A549 (cell line): ENCODE measurements around the gene AQP7. TPM values are rescaled to one million over a fixed set of nuclear protein-coding genes. Genes with fewer than 3 reads are reported as not detected.

Source experiments
- ATAC-seq, 2 experiments: fragments of 200-7000 bp in 1 of 2; fragments of >200 bp in 1 of 2; cut with Nextera tagmentation in 1 of 2; cut with Tn5 transposase in 1 of 2; 3 replicates each; pipeline versions ENCODE4 v1.8.0 to v1.9.1; 2018 to 2020; ENCODE audit warnings: mild to moderate bottlenecking in 1 of 2, moderate library complexity in 1 of 2
- CTCF ChIA-PET: fragments of 300-600 bp; sonication (Branson Sonifier 250); formaldehyde crosslinking; extraction: SDS; loops from one replicate; lab custom pipeline; 2021; ENCODE audit warnings: antibody characterized with exemption, inconsistent platforms; lab: Yijun Ruan, JAX
- POLR2A ChIA-PET: fragments of 350-600 bp; formaldehyde crosslinking; extraction: SDS; loops from one replicate; lab custom pipeline; 2021; ENCODE audit warnings: antibody characterized with exemption, inconsistent platforms; lab: Yijun Ruan, JAX
- DNase-seq, 2 experiments: peaks; one replicate each; pipeline versions ENCODE4 v3.0.0 to v3.0.0-alpha.2; 2011 to 2016; ENCODE audit warnings: low read depth in 1 of 2, low spot score in 1 of 2
- FAIRE-seq: peaks from 2 replicates; lab custom pipeline; 2011; peaks lifted over from hg19 to GRCh38; lab: Jason Lieb, UNC
- H3K27ac ChIP-seq, 2 experiments: fragments of >200 bp; sonication (Bioruptor Twin); formaldehyde crosslinking; 3 replicates each; pipeline ENCODE4 v1.5.1; 2016 to 2017
- H3K4me1 ChIP-seq: fragments of >200 bp; sonication (Bioruptor Twin); formaldehyde crosslinking; 3 replicates; pipeline ENCODE4 v1.6.1; 2016
- H3K4me2 ChIP-seq: fragments of >200 bp; sonication (Bioruptor Twin); formaldehyde crosslinking; 3 replicates; pipeline ENCODE4 v1.6.1; 2016
- H3K4me3 ChIP-seq: fragments of >200 bp; sonication (Bioruptor Twin); formaldehyde crosslinking; 3 replicates; pipeline ENCODE4 v1.5.1; 2016
- H3K9me3 ChIP-seq: fragments of >200 bp; sonication (Bioruptor Twin); formaldehyde crosslinking; 3 replicates; pipeline ENCODE4 v1.6.1; 2016
- CHD2 ChIP-seq: fragments of 150-350 bp; IDR thresholded peaks from 2 replicates; pipeline ENCODE4 v1.6.1; 2014; ENCODE audit warnings: low read length; ENCODE audit not compliant: partially characterized antibody
- CHD4 ChIP-seq: fragments of 200-600 bp; sonication (generic); IDR thresholded peaks from 2 replicates; pipeline ENCODE4 v1.6.1; 2016; ENCODE audit warnings: antibody characterized with exemption, mild to moderate bottlenecking, borderline replicate concordance
- CTCF ChIP-seq: fragments of >200 bp; sonication (Bioruptor Twin); formaldehyde crosslinking; IDR thresholded peaks from 3 replicates; pipeline ENCODE4 v1.5.1; 2016
- EHMT2 ChIP-seq: fragments of 200-600 bp; sonication (generic); IDR thresholded peaks from 2 replicates; pipeline ENCODE4 v1.6.1; 2016; ENCODE audit warnings: antibody characterized with exemption, low read depth, mild to moderate bottlenecking, moderate library complexity
- FOSL2 ChIP-seq, 2 experiments: fragments of 450-650 bp in 1 of 2; fragments of >200 bp in 1 of 2; sonication (Bioruptor Twin) in 1 of 2; formaldehyde crosslinking; IDR thresholded peaks; 2 replicates each; pipeline versions ENCODE4 v1.5.0 to v1.6.1; 2016 to 2020; ENCODE audit warnings: mild to moderate bottlenecking in 1 of 2, moderate library complexity in 1 of 2
- GATA3 ChIP-seq: IDR thresholded peaks from 2 replicates; pipeline ENCODE4 v1.6.1; 2012; ENCODE audit warnings: borderline replicate concordance
- HMGXB4 ChIP-seq: fragments of 250-450 bp; sonication (Bioruptor Pico); IDR thresholded peaks from 2 replicates; pipeline ENCODE4 v1.5.0; 2021; ENCODE audit warnings: mild to moderate bottlenecking, moderate library complexity, borderline replicate concordance
- HOXA7 ChIP-seq: fragments of 250-450 bp; sonication (Bioruptor Pico); IDR thresholded peaks from 2 replicates; pipeline ENCODE4 v1.5.0; 2020; ENCODE audit warnings: mild to moderate bottlenecking, moderate library complexity
- HOXB5 ChIP-seq: fragments of 250-450 bp; sonication (Bioruptor Pico); IDR thresholded peaks from 2 replicates; pipeline ENCODE4 v1.5.0; 2020; ENCODE audit warnings: mild to moderate bottlenecking, moderate library complexity
- JUNB ChIP-seq: fragments of >200 bp; sonication (Bioruptor Twin); formaldehyde crosslinking; IDR thresholded peaks from 2 replicates; pipeline ENCODE4 v1.6.1; 2016
- KDM1A ChIP-seq: fragments of 200-600 bp; sonication (generic); IDR thresholded peaks from 2 replicates; pipeline ENCODE4 v1.6.1; 2016; ENCODE audit warnings: low read depth, mild to moderate bottlenecking
- MAZ ChIP-seq: fragments of 150-350 bp; IDR thresholded peaks from 2 replicates; pipeline ENCODE4 v1.6.1; 2014; ENCODE audit warnings: antibody characterized with exemption, low read depth, low read length, borderline replicate concordance
- MYC ChIP-seq: IDR thresholded peaks from 2 replicates; pipeline ENCODE4 v1.6.1; 2012; ENCODE audit warnings: mild to moderate bottlenecking, inconsistent platforms, low read length, improper control_type of control experiment, borderline replicate concordance
- NFE2L2 ChIP-seq: fragments of 150-350 bp; conservative IDR thresholded peaks from 2 replicates; pipeline ENCODE4 v1.6.1; 2014; ENCODE audit warnings: low read length
- NR3C1 ChIP-seq: fragments of >200 bp; sonication (Bioruptor Twin); formaldehyde crosslinking; IDR thresholded peaks from 3 replicates; pipeline ENCODE4 v1.6.1; 2017
- PBX3 ChIP-seq: IDR thresholded peaks from 2 replicates; pipeline ENCODE4 v1.6.1; 2012
- POLR2AphosphoS2 ChIP-seq: conservative IDR thresholded peaks from 2 replicates; pipeline ENCODE4 v1.6.1; 2012; ENCODE audit warnings: low read length, improper control_type of control experiment, inconsistent platforms
- RAD21 ChIP-seq, 2 experiments: fragments of >200 bp in 1 of 2; sonication (Bioruptor Twin) in 1 of 2; formaldehyde crosslinking in 1 of 2; IDR thresholded peaks in 1 of 2; conservative IDR thresholded peaks in 1 of 2; 2 replicates in 1 of 2; 3 replicates in 1 of 2; pipeline ENCODE4 v1.6.1; 2012 to 2018; ENCODE audit warnings: inconsistent platforms in 1 of 2
- SMC3 ChIP-seq: fragments of >200 bp; sonication (Bioruptor Twin); formaldehyde crosslinking; IDR thresholded peaks from 3 replicates; pipeline ENCODE4 v1.6.1; 2018; ENCODE audit warnings: inconsistent platforms
- SREBF2 ChIP-seq: fragments of 450-650 bp; IDR thresholded peaks from 2 replicates; pipeline ENCODE4 v1.6.1; 2014; ENCODE audit warnings: mild to moderate bottlenecking, moderate library complexity
- TP53 ChIP-seq: fragments of 250-450 bp; sonication (Bioruptor Pico); IDR thresholded peaks from 2 replicates; pipeline ENCODE4 v1.5.0; 2021; ENCODE audit warnings: mild to moderate bottlenecking, moderate library complexity
- USF2 ChIP-seq: fragments of 450-650 bp; IDR thresholded peaks from 2 replicates; pipeline ENCODE4 v1.6.1; 2014; ENCODE audit warnings: antibody characterized with exemption
- ZSCAN20 ChIP-seq: fragments of 250-450 bp; sonication (Bioruptor Pico); IDR thresholded peaks from 2 replicates; pipeline ENCODE4 v1.8.0; 2022; ENCODE audit warnings: mild to moderate bottlenecking, moderate library complexity
- WGBS: methylation state at CpG from one replicate; pipeline ENCODE4 v1.1.6; 2017; ENCODE audit errors: missing lambda C conversion rate; 5-methylcytosine and 5-hydroxymethylcytosine counted together
- polyA plus RNA-seq, 4 experiments: library from polyadenylated mRNA; depleted of rRNA in 3 of 4; stranded (reverse); fragments of >200 nt; fragmentation: RNase III in 1 of 4; extraction: RNeasy Plus Mini Kit Qiagen cat#74134 plus additional on column Dnase treatment in 1 of 4; gene quantifications; 2 replicates in 3 of 4; 3 replicates in 1 of 4; pipeline ENCODE4 v1.2.3, GENCODE V29; 2011 to 2017

The AQP7 gene
- polyA plus RNA-seq, 2 of the 4 experiments (the other 2 are of a cell fraction) = 0.61 to 1.1 TPM

- CTCF ChIA-PET = interaction anchor here (1.2 to 41.9 kb wide), 7 partner anchors 0 to 272 kb away, joined by 3 to 834 read pairs (median 68); partner anchors contain the start of genes AQP3, AQP7 and NOL6
Measured at GRCh38 chr9:33449715-33450114, 47.3 kb upstream of the AQP7 start.

GRCh38 chr9:33447799-33448553, 45.6 kb upstream of the AQP7 start:
- Histone ChIP-seq H3K9me3 (no peaks in the 10 kb centered on the region), H3K4me1 (peaks cover 36% of the 10 kb centered on the region), H3K4me3 (peak overlapping the region; percentile 42), H3K27ac (peak overlapping the region; percentile 43 to 80; a peak in 5 of 6 replicates), H3K4me2 (peak overlapping the region; percentile 92)
- FAIRE-seq (no peak), DNase-seq (no peak), ATAC-seq (peak in 1 of 2 experiments; percentile 13; a peak in 3 of 6 replicates)
- ChIA-PET POLR2A (interaction anchor here (1.0 kb wide), 2 partner anchors 73 to 76 kb away, joined by 3 to 4 read pairs; partner anchors contain the start of gene ANKRD18B), CTCF (interaction anchor here (0.6 to 41.9 kb wide), 13 partner anchors 2 to 367 kb away, joined by 3 to 834 read pairs (median 5); partner anchors contain the start of genes AQP3, AQP7, NFX1 and NOL6)
- TF ChIP-seq CHD2 (no peak), POLR2AphosphoS2 (no peak), ZSCAN20 (CRISPR knock-in tag) (no peak)
- WGBS = 66% methylated on average over 20 of the region's 20 CpGs

More at GRCh38 chr9:33449715-33450114, 47.3 kb upstream of the AQP7 start:
- H3K4me2 ChIP-seq = no peak overlapping the region
- no peak overlapping the region for H3K27ac ChIP-seq
- DNase-seq (no peak), ATAC-seq (no peak), FAIRE-seq (no peak)
- POLR2A ChIA-PET = no interaction called here
- no peak overlapping the region for H3K4me3 ChIP-seq
- H3K4me1 ChIP-seq = peaks cover 39% of the 10 kb centered on the region
- no peaks in the 10 kb centered on the region for H3K9me3 ChIP-seq
- WGBS = 92% methylated on average over 5 of the region's 5 CpGs
- TF ChIP-seq FOSL2 (IDR thresholded peaks at IDR 0.05) (no peak), FOSL2 (CRISPR knock-in tag; IDR thresholded peaks at IDR 0.05) (peak; percentile 50), NR3C1 (no peak)

- no peak for FAIRE-seq
- Histone ChIP-seq H3K9me3 (no peaks in the 10 kb centered on the region), H3K4me2 (peak within 1 kb of the TSS; percentile 92), H3K4me3 (peak within 1 kb of the TSS; percentile 42), H3K27ac (peak within 1 kb of the TSS; percentile 43 to 80), H3K4me1 (peaks cover 36% of the 10 kb centered on the region)
- DNase-seq = peak; percentile 63 to 80
- ChIA-PET CTCF (interaction anchor here (0.6 to 41.9 kb wide), 12 partner anchors 3 to 218 kb away, joined by 3 to 834 read pairs (median 4); partner anchors contain the start of genes AQP3, AQP7, NFX1 and NOL6), POLR2A (interaction anchor here (0.6 to 1.0 kb wide), 3 partner anchors 10 to 77 kb away, joined by 3 to 7 read pairs (median 4); partner anchors contain the start of gene ANKRD18B)
- peak; percentile 88 to 92 for ATAC-seq
- 3% methylated on average over 26 of the region's 50 CpGs for WGBS
- no peak for TF ChIP-seq TP53 (CRISPR knock-in tag)
- TF ChIP-seq USF2 = no peak
- no peak for TF ChIP-seq FOSL2 (IDR thresholded peaks at IDR 0.05)
- 0 out of 2 replicates have a peak, but pooled peaks have one; percentile 6 for TF ChIP-seq FOSL2 (CRISPR knock-in tag; IDR thresholded peaks at IDR 0.05)
- TF ChIP-seq CHD4 = no peak
- peak; percentile 51 for TF ChIP-seq CTCF
- TF ChIP-seq NR3C1 = no peak
- TF ChIP-seq NFE2L2 = no peak
- no peak for TF ChIP-seq EHMT2
- TF ChIP-seq RAD21 (conservative IDR thresholded peaks at IDR 0.05 in 1 of 2, IDR thresholded peaks at IDR 0.05 in 1 of 2) = peak; percentile 4 to 55; a peak in 4 of 5 replicates
- no peak for TF ChIP-seq GATA3
- no peak for TF ChIP-seq KDM1A
- no peak for TF ChIP-seq SREBF2
- TF ChIP-seq HMGXB4 (CRISPR knock-in tag) = no peak
- no peak for TF ChIP-seq PBX3
- TF ChIP-seq SMC3 = peak; percentile 51; the same call in 2 of the 3 replicates
- no peak for TF ChIP-seq HOXB5 (CRISPR knock-in tag)
- TF ChIP-seq MAZ = no peak
- TF ChIP-seq MYC = no peak
- TF ChIP-seq ZSCAN20 (CRISPR knock-in tag) = no peak
- no peak for TF ChIP-seq POLR2AphosphoS2
- no peak for TF ChIP-seq HOXA7 (CRISPR knock-in tag)
- no peak for TF ChIP-seq JUNB
Measured at GRCh38 chr9:33446946-33447798, 44.8 kb upstream of the AQP7 start, which contains the start of gene AQP3. AQP3 (minus strand) TSS chr9:33447593; CDS start chr9:33447530, 63 bp downstream.
